Measurements from ENCODE around the gene IFITM1. TPM values are rescaled to one million over a fixed set of nuclear protein-coding genes. Genes with fewer than 3 reads are reported as not detected.

The IFITM1 gene
- total and polyA plus RNA-seq, 2 donors (not counting 3 experiments of a cell fraction or from before 2014, with no cell fraction given), result 11.5 to 24.6 TPM

DNA sequence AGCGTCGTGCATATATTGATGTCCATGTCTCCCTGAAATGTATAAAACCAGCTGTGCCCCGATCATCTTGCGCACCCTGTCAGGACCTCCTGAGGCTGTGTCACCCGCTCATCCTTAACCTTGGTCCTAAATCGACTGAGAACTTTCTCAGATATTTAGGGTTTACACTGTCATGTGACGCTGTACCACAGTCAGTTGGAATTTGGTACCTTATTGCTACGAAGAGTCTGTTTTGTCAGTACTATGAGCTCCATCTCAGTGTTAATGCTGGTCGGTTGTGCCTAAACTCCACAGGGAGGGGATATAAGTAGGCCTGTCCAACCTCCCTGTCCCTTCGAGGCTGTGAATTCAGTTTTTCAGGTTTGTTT is 8.0 kb upstream of the IFITM1 start:
- POLR2A ChIA-PET, result interaction anchor here (0.6 kb wide), 1 partner anchor 91 kb away, joined by 5 read pairs; no protein-coding TSS in a partner anchor
- intact Hi-C loops (cut with micrococcal nuclease), result loop anchor here (1.0 to 5.0 kb wide), 4 partner anchors 69 to 211 kb away; partner anchors contain the start of genes BET1L, PSMD13, RIC8A and SIRT3
- Histone ChIP-seq H3K9me3 (replicated peaks; ENCODE audit: control insufficient read depth, insufficient read depth, low read length) (no peaks in the 10 kb centered on the region), H3K4me3 (replicated peaks in 1 of 3; ENCODE audit: insufficient read depth in 1 of 3, low read depth in 1 of 3, low read length in 3 of 3) (no peak overlapping the region), H3K36me3 (ENCODE audit: control insufficient read depth in 2 of 2, extremely low read depth in 1 of 2, insufficient read depth in 2 of 2, low read length in 2 of 2) (no peaks in the 10 kb centered on the region), H4K20me1 (replicated peaks; ENCODE audit: control insufficient read depth, extremely low read depth, insufficient read depth, low read length) (no peaks in the 10 kb centered on the region), H3K27ac (ENCODE audit: insufficient read depth, low read depth, low read length) (no peak overlapping the region), H3K4me2 (ENCODE audit: insufficient read depth, low read length) (no peak overlapping the region), H3K9ac (replicated peaks; ENCODE audit: extremely low read depth, insufficient read depth, low read length) (no peak overlapping the region), H3K79me2 (ENCODE audit: control insufficient read depth, insufficient read depth, low read length) (peaks cover 13% of the 10 kb centered on the region), H3K27me3 (ENCODE audit: control insufficient read depth in 2 of 2, insufficient read depth in 2 of 2, low read length in 2 of 2) (peaks cover 0 to 3% of the 10 kb centered on the region in 2 experiments), H3K4me1 (ENCODE audit: control insufficient read depth, extremely low read depth, insufficient read depth, low read length) (peaks cover 15% of the 10 kb centered on the region), H3K9me1 (replicated peaks; ENCODE audit: control insufficient read depth, extremely low read depth, insufficient read depth, low read length) (no peaks in the 10 kb centered on the region), H2AFZ (ENCODE audit: low read depth, low read length) (no peak overlapping the region)
- no TSS peak for BruUV-seq (replicated peaks)
- dilution Hi-C loops (cut with MboI; ENCODE audit: extremely low pct_ligation_motif_present, low sequenced_read_pairs), result no loop called here
- no peak for FAIRE-seq
- DNase-seq (ENCODE audit: low read depth, low spot score), result no peak
- CTCF ChIA-PET, result interaction anchor here (0.8 to 4.3 kb wide), 9 partner anchors 12 to 143 kb away, joined by 4 to 79 read pairs (median 16); no protein-coding TSS in a partner anchor
- no peak for TF ChIP-seq POLR2AphosphoS5 (IDR thresholded peaks at IDR 0.05; ENCODE audit: insufficient read depth, low read depth, low read length)
- no peak for TF ChIP-seq FOS (IDR thresholded peaks at IDR 0.05; ENCODE audit: borderline replicate concordance, insufficient read depth, low read length)
- no peak for TF ChIP-seq MYC (IDR thresholded peaks at IDR 0.05; ENCODE audit: low read depth, low read length)
- TF ChIP-seq GATA2 (IDR thresholded peaks at IDR 0.05; ENCODE audit: insufficient read depth, insufficient read length, low read depth, low read length), result no peak
- TF ChIP-seq JUN (IDR thresholded peaks at IDR 0.05; ENCODE audit: borderline replicate concordance, insufficient read depth, insufficient read length, low read depth), result no peak

GRCh38 chr11:306645-307371 is 7.0 kb upstream of the IFITM1 start:
- Histone ChIP-seq H3K9me1 (replicated peaks; ENCODE audit: control insufficient read depth, extremely low read depth, insufficient read depth, low read length) (no peaks in the 10 kb centered on the region), H3K4me2 (ENCODE audit: insufficient read depth, low read length) (no peak overlapping the region), H4K20me1 (replicated peaks; ENCODE audit: control insufficient read depth, extremely low read depth, insufficient read depth, low read length) (no peaks in the 10 kb centered on the region), H3K4me1 (ENCODE audit: control insufficient read depth, extremely low read depth, insufficient read depth, low read length) (peaks cover 15% of the 10 kb centered on the region), H3K27me3 (ENCODE audit: control insufficient read depth in 2 of 2, insufficient read depth in 2 of 2, low read length in 2 of 2) (no peaks in the 10 kb centered on the region), H3K27ac (ENCODE audit: insufficient read depth, low read depth, low read length) (no peak overlapping the region), H3K9ac (replicated peaks; ENCODE audit: extremely low read depth, insufficient read depth, low read length) (no peak overlapping the region), H3K9me3 (replicated peaks; ENCODE audit: control insufficient read depth, insufficient read depth, low read length) (no peaks in the 10 kb centered on the region), H3K79me2 (ENCODE audit: control insufficient read depth, insufficient read depth, low read length) (peaks cover 13% of the 10 kb centered on the region), H3K4me3 (replicated peaks in 1 of 3; ENCODE audit: insufficient read depth in 1 of 3, low read depth in 1 of 3, low read length in 3 of 3) (no peak overlapping the region), H3K36me3 (ENCODE audit: control insufficient read depth in 2 of 2, extremely low read depth in 1 of 2, insufficient read depth in 2 of 2, low read length in 2 of 2) (no peaks in the 10 kb centered on the region), H2AFZ (ENCODE audit: low read depth, low read length) (no peak overlapping the region)
- CTCF ChIA-PET, result interaction anchor here (1.2 to 4.3 kb wide), 5 partner anchors 14 to 142 kb away, joined by 3 to 79 read pairs (median 23); partner anchors contain the start of gene IFITM3
- POLR2A ChIA-PET, result no interaction called here
- FAIRE-seq, result no peak
- TF ChIP-seq MAX (IDR thresholded peaks at IDR 0.05; ENCODE audit: insufficient read depth, insufficient read length) (no peak), EZH2 (IDR thresholded peaks at IDR 0.05; ENCODE audit: borderline replicate concordance, low read depth, low read length, severe bottlenecking) (no peak), FOS (IDR thresholded peaks at IDR 0.05; ENCODE audit: borderline replicate concordance, insufficient read depth, low read length) (no peak), POLR2A (IDR thresholded peaks at IDR 0.05; ENCODE audit: low read depth, low read length) (no peak), MYC (IDR thresholded peaks at IDR 0.05; ENCODE audit: low read depth, low read length) (no peak), GATA2 (IDR thresholded peaks at IDR 0.05; ENCODE audit: insufficient read depth, insufficient read length, low read depth, low read length) (no peak), JUN (IDR thresholded peaks at IDR 0.05; ENCODE audit: borderline replicate concordance, insufficient read depth, insufficient read length, low read depth) (no peak), POLR2AphosphoS5 (IDR thresholded peaks at IDR 0.05; ENCODE audit: insufficient read depth, low read depth, low read length) (no peak)
- TF ChIP-seq, protein P1, sequence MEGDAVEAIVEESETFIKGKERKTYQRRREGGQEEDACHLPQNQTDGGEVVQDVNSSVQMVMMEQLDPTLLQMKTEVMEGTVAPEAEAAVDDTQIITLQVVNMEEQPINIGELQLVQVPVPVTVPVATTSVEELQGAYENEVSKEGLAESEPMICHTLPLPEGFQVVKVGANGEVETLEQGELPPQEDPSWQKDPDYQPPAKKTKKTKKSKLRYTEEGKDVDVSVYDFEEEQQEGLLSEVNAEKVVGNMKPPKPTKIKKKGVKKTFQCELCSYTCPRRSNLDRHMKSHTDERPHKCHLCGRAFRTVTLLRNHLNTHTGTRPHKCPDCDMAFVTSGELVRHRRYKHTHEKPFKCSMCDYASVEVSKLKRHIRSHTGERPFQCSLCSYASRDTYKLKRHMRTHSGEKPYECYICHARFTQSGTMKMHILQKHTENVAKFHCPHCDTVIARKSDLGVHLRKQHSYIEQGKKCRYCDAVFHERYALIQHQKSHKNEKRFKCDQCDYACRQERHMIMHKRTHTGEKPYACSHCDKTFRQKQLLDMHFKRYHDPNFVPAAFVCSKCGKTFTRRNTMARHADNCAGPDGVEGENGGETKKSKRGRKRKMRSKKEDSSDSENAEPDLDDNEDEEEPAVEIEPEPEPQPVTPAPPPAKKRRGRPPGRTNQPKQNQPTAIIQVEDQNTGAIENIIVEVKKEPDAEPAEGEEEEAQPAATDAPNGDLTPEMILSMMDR (IDR thresholded peaks at IDR 0.05; ENCODE audit: extremely low read depth in 1 of 2, insufficient read depth in 1 of 2, low read depth in 1 of 2, low read length in 2 of 2), result no peak
- intact Hi-C loops (cut with micrococcal nuclease), result loop anchor here (5.0 kb wide), 3 partner anchors 70 to 210 kb away; partner anchors contain the start of genes BET1L, PSMD13, RIC8A and SIRT3
- no peak for DNase-seq (ENCODE audit: low read depth, low spot score)
- no TSS peak for BruUV-seq (replicated peaks)
- dilution Hi-C loops (cut with MboI; ENCODE audit: extremely low pct_ligation_motif_present, low sequenced_read_pairs), result no loop called here
